HG02938 (cell line): ENCODE data around the gene POLR2C.

Experiments
- ATAC-seq: cut with Tn5 transposase; IDR thresholded peaks from one replicate; pipeline ENCODE4 v1.9.1; 2021; ENCODE audit warnings: mild to moderate bottlenecking, moderate library complexity; ENCODE audit not compliant: unreplicated experiment

Gene POLR2C

GRCh38 chr16:57500578-57501111 is 38.2 kb downstream of the POLR2C start:
- no peak for ATAC-seq

GRCh38 chr16:57501492-57501891 is 39.0 kb downstream of the POLR2C start:
- ATAC-seq, result no peak

GRCh38 chr16:57502048-57502775 is 39.7 kb downstream of the POLR2C start:
- no peak for ATAC-seq

GRCh38 chr16:57503366-57503765 is 40.9 kb downstream of the POLR2C start:
- ATAC-seq, result no peak

GRCh38 chr16:57504001-57504400 is 41.5 kb downstream of the POLR2C start:
- ATAC-seq, result no peak

GRCh38 chr16:57504491-57504890 is 42.0 kb downstream of the POLR2C start:
- no peak for ATAC-seq

- no peak for ATAC-seq
Measured at GRCh38 chr16:57505169-57505568, 42.7 kb downstream of the POLR2C start.

GRCh38 chr16:57507136-57508034 is 44.9 kb downstream of the POLR2C start:
- ATAC-seq, result no peak

- no peak for ATAC-seq
Measured at GRCh38 chr16:57508035-57508425, 45.6 kb downstream of the POLR2C start.

GRCh38 chr16:57509231-57509923 is 46.9 kb downstream of the POLR2C start:
- no peak for ATAC-seq

GRCh38 chr16:57510016-57510871 is 47.8 kb downstream of the POLR2C start:
- no peak for ATAC-seq

GRCh38 chr16:57512296-57513001 is 50.0 kb downstream of the POLR2C start:
- no peak for ATAC-seq

- no peak for ATAC-seq
Measured at GRCh38 chr16:57513371-57514102, 51.1 kb downstream of the POLR2C start.

GRCh38 chr16:57514371-57514770 is 51.9 kb downstream of the POLR2C start:
- ATAC-seq, result no peak

- no peak for ATAC-seq
Measured at GRCh38 chr16:57514791-57515600, 52.5 kb downstream of the POLR2C start.

GRCh38 chr16:57516176-57516725 is 53.8 kb downstream of the POLR2C start:
- ATAC-seq, result no peak

GRCh38 chr16:57516773-57517172 is 54.3 kb downstream of the POLR2C start:
- no peak for ATAC-seq
